ENCODE results near the gene ABHD2.
"Not testable (repeated sequence)": the region's sequence is repeated elsewhere in the genome, so short reads cannot be mapped to it uniquely, and the experiment has no call there.

ABHD2 gene

GRCh38 chr15:89075101-89075640 lies 13.1 kb upstream of the ABHD2 start:
- DNase-seq, result no peak

GRCh38 chr15:89075846-89076245 lies 12.4 kb upstream of the ABHD2 start:
- no peak for DNase-seq

GRCh38 chr15:89077750-89078149 lies 10.5 kb upstream of the ABHD2 start:
- DNase-seq, result no peak

GRCh38 chr15:89078851-89079810 lies 9.1 kb upstream of the ABHD2 start:
- no peak for DNase-seq

DNA sequence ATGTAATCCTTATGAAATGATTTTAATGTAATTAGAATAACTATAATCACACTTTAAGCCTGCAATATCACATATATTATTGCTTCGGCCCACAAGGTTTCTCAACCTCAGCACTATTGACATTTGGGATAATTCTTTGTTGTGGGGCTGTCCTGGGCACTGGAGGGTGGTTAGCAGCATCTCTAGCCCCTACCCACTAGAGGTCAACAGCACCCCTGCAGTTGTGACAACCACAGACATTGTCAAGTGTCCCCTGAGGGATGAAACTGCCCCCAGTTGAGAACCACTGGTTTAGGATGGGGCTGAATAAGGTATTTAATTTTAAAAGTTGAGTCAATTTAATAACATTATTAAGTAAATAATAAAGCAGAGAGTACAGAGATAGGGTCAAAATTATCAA lies 6.4 kb upstream of the ABHD2 start:
- DNase-seq, result no peak

DNA sequence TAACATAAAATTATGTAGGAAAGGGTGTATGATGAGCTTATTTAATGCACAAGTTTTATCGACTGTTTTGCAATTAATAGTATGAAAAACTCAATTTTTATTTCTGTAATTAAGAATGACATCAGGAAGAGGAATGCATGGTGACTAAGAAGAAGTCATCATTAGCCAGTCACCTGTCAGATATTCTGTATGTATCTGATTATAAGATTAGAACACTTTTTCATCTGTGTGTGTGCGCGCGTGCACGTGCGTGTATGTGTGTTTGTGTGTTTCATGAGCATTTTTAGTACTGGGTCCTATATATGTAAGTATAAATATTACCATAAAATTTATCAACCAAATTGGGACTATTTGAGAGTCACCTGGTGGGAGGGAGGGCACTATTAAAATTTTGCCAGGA lies 5.0 kb upstream of the ABHD2 start:
- DNase-seq, result no peak

GRCh38 chr15:89085289-89085926 lies 2.8 kb upstream of the ABHD2 start:
- no peak for DNase-seq

- DNase-seq, result not testable (repeated sequence)
These were observed 2.3 kb upstream of the ABHD2 start for GRCh38 chr15:89085933-89086332.

- DNase-seq, result not testable (repeated sequence)
These were observed 1.9 kb upstream of the ABHD2 start for GRCh38 chr15:89086390-89086789.

DNA sequence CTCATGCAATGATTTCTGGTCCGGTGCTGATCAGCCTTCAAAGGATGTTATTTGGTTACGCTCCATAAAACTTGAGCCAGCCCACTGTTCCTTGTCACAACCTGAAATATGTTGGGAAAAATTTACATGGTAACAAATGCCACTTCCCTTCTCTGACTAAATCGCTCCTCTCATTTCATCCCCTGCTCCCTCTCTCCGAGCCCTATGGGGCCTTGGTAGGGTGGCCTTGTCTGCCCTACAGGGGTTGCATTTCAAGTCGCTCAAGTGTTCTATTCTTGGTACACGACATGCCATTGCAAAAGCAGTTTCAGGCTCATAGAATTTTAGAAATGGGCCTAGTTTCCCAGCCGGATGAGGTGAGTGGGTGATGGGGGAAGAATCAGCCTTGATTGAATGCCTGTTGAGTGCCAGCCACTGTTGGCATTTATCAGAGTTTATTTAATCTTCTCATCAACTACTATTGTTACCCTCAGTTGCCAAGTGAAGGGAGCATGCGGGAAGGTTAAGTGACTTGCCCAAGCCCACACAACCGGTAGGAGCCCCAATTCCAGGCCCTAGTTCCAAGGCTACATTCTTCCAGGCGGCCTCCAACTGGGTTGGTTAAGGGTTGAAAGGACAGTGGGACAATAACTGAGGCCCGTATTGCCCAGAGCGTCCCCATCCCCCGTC lies 961 bp upstream of the ABHD2 start:
- DNase-seq, result no peak

GRCh38 chr15:89088605-89089315 lies 504 bp downstream of the ABHD2 start:
- peak; percentile 35 for DNase-seq

GRCh38 chr15:89089316-89090230 lies 1.3 kb downstream of the ABHD2 start:
- DNase-seq, result no peak

DNA sequence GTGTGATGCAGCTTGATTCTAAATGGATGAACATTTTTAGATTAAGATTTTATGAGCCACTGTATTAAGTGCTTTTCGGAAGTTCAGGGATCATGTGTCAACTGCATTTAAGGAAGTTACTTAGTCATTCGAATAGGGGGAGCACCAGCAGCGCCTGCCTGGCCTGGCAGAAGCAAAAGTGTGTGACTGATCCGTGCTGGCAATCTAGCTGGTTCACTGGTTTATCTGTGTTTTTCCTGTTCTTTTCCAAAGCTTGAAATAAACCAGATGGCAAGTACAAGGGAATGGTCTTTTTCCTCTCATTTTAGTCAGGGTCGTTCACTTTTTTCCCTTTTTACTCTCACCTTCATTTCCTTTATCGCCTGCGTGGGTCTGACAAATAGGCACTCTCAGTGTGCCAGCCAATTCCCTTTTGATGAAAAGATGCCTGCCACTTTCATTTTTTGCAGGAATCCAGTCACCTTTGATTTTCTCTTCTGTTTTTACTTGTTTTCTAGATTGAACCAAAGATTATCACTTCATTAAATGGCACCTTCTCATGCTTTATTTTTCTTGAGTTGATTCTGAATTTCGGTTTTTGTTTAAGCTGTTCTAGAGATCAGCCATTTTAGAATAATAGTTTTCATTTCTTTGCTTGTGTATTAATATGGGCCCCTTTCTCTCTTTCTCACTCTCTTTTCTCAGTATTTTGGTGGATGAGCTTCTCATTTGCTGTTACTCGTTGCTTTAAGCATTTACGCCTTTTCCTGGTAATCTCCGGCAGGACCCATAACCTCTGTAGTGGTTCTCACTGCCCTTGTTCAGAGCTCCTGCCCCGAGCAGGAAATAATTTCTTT lies 2.8 kb downstream of the ABHD2 start:
- no peak for DNase-seq

DNA sequence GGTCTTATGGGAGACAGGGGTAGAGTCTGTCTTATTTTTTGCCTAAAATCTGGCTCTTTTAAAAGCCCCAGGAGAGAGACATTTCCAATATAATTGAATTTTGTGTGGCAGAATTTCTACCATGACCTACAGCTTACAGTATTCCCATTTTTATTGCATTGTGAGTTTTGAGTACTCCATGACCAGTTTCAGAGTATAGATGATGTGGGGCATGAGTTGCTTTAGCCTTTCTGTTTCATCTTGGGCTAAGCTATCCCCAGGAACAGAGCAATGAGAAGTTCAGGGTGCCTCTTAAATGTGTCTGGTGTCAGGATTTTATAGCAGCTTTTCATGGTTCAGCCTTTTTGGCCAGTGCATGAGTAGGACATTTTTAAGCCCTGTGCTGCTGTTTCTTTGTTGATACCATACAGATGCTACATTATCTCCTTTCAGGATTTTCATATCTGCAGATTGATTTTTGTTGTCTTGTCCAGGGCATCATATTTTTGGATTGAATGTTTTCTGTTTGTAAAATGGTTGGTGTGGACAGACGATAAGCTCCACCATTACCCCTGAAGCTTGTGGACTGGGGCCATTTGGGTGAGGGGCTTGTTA lies 3.5 kb downstream of the ABHD2 start:
- DNase-seq, result no peak

DNA sequence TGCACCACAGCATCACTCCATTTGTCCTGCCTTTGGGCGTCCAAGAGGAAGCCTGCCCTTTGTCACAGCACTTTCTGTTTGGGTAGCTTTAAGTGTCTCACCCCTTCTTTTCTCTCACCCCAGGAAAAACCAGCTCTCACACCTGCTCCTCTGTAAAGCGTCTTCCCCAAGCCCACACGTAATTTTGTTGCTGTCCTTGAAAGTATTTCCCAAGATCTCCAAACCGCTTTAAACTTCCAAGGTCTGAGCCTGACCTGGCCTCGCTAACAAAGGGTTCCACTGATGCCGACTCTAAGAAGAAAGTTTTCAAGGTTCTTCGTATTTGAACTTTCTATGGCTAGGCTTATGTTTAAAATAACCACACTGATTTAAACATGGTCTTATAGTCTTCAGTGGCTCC lies 5.3 kb downstream of the ABHD2 start:
- no peak for DNase-seq

- no peak for DNase-seq
These were observed 6.8 kb downstream of the ABHD2 start for GRCh38 chr15:89095073-89095472.

GRCh38 chr15:89095556-89095955 lies 7.3 kb downstream of the ABHD2 start:
- no peak for DNase-seq

DNA sequence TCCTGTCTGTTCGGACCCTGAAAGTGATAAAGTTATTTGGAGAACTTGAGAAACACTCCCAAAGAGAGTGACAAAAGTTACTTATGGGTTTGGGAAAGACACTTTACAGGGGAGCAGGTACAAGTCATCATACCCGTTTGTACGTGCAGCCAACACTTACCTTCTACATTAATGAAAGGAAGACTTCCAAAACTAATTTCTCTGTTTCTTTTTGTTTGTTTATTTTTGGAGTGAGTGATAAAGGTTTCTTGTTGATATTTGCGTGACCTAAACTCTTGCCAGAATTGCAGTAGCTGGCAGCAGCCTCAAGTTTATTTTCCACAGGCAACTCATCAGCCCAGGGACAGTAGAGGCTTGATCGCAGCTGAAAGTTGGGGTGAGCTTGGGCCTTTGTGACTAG lies 8.4 kb downstream of the ABHD2 start:
- no peak for DNase-seq

DNA sequence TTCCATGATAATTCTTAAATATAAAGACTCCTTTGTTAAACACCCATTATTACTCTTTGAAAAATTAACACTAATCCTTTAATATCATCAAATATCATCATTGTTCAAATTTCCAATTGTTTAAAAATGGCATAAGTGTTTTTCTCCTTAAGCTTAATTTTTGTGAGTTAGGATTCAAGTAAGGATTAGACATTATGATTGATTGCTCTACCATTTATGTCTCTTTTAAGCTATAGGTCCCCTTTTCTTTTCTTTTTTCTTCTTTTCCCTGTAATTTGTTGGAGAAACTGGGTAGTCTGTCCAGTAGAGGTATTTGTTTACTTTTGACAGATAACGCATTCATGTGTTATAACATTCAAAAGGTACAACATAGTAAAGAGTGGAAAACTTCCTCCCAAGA lies 9.1 kb downstream of the ABHD2 start:
- DNase-seq, result no peak

GRCh38 chr15:89098281-89098680 lies 10.0 kb downstream of the ABHD2 start:
- DNase-seq, result no peak

Measured in activated CD4-positive, CD25-positive, alpha-beta regulatory T cell treated with anti-CD3 and anti-CD28 coated beads, Interleukin-2, amount 50 U/mL, for 72 hours (primary cell).